ENCODE data around the gene PDZRN3.

The PDZRN3 gene

DNA sequence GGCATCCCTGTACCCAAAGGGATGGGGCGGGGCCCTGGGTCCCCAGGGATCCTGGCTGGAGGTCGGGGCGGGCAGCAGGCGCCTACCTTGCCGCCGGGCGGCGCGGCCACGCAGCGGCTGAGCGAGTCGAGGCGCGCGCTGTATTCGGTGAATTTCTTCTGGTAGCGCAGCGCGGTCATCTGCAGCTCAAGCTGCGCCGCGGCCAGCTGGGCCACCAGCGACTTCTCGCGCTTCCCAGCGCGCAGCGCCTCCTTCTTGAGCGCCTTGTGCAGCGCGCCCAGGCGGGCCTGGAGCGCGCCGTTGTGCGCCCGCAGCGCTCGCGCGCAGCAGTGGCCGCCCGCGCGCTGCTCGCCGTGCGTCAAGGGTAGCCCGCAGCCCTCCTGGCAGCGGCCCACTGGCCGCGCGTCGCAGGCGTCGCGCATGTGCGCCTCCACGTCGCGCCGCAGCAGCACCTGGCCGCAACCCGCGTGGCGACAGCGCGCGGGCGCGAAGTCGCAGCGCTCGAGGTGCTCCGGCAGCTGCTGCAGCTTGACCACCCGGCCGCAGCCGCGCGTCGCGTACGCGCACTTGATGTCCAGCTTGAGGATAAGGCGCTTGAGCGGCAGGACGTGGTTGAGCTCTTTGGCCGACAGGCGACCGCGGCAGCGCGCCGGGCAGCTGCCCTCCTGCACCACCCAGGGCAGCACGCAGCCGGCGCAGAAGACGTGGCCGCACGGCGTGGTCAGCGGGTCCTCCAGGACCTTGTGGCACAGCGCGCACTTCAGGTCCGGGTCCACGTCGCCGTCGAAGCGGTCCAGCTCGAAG, 522 bp downstream of the PDZRN3 start:
- peak overlapping the region; percentile 89 for H3K27ac ChIP-seq
- TF ChIP-seq, protein P1, sequence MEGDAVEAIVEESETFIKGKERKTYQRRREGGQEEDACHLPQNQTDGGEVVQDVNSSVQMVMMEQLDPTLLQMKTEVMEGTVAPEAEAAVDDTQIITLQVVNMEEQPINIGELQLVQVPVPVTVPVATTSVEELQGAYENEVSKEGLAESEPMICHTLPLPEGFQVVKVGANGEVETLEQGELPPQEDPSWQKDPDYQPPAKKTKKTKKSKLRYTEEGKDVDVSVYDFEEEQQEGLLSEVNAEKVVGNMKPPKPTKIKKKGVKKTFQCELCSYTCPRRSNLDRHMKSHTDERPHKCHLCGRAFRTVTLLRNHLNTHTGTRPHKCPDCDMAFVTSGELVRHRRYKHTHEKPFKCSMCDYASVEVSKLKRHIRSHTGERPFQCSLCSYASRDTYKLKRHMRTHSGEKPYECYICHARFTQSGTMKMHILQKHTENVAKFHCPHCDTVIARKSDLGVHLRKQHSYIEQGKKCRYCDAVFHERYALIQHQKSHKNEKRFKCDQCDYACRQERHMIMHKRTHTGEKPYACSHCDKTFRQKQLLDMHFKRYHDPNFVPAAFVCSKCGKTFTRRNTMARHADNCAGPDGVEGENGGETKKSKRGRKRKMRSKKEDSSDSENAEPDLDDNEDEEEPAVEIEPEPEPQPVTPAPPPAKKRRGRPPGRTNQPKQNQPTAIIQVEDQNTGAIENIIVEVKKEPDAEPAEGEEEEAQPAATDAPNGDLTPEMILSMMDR (conservative IDR thresholded peaks at IDR 0.05): peak; percentile 66

DNA sequence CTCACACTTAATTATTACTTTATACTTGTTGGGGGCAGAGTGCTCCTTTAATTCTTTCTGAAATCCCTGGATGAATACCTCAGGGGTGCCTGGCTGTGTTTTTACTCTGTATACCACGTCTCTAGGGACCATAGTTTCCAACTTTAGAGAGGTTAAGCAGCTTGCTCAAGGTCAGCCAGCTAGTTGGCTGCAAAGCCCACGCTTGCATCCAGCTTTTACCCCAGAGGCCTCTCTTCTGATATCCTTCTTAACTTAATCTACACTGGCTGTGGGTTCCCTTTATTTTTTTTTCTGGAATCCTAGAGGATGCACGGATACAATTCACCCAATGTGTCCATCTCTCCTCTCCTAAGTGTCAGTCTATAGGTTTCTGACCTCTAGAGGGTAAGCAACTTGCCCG, 1.4 kb downstream of the PDZRN3 start:
- TF ChIP-seq, protein P1 (conservative IDR thresholded peaks at IDR 0.05): no peak
- H3K27ac ChIP-seq: peak overlapping the region; percentile 89

DNA sequence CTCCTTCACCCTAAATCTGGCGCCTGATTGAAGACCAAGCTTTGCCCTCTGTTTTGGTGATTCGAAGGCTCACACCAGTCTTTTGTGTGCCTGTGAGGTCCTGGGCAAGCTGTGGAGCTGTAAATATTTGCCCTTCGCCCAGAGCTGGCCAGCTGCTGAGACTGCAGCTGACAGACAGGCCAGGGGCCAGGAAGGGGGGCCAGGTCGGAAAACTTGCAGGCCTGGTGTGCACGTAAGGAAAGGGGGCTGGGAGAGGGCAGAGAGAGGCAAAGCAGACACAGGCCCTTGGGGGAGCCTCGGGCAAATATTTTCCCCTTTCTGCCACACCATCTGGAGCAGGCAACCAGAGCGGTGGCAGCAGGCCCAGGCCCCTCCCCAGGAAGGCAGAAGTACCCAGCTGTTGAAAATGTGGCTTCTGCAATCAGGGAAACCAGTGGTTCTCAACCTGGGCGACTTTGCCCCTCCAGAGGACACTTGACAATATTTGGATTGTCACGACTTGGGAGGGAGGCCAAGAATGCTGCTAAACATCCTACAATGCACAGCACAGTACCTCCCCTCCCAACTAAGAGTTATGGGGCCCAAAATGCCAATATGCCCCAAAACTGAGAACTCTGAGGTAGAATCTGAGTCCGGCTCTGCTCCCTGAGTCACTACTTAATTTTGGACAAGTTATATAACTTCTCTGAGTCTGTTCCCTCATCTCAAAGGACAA, 2.5 kb downstream of the PDZRN3 start:
- peak overlapping the region; percentile 89 for H3K27ac ChIP-seq
- TF ChIP-seq, protein P1 (conservative IDR thresholded peaks at IDR 0.05): no peak

DNA sequence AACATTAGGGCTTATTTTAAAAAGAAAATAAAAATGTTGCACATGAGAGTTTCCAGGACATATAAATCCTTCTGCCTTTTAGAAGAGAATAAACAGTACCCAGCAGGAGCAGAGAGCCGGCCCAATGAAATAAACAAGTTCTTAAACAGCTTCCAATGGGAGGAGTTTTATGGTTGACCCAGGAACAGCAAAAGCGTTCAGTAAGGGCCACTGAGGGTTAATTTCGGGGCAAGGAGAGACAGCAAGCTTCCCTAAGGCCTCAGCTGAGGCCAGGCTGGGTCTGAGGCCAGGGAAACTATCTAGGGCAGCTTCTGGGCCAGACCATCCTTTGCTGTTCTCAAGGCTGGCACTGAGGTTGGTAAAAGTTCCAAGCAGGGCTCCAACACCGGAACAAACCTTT, 3.4 kb downstream of the PDZRN3 start:
- H3K27ac ChIP-seq: peak overlapping the region; percentile 89
- TF ChIP-seq, protein P1 (conservative IDR thresholded peaks at IDR 0.05): no peak

DNA sequence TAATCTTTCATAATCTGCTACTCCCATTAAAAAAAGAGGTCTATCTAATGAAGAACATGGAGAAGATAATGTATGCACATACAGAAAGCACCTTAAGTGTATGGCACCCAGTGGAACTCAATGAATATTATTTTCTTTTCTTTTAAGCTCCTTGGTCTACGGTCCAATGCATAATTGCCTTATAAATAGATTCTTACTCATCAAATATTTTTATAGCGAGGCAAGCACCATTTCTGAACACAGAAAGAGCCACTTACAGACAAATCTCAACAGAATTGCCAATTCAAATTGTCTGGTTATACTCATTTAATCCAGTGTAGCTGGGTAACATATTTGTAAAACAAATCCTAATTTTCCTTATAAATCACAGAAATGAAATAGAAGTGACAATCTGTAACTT, 6.3 kb downstream of the PDZRN3 start:
- H3K27ac ChIP-seq: no peak overlapping the region
- TF ChIP-seq, protein P1 (conservative IDR thresholded peaks at IDR 0.05): no peak

DNA sequence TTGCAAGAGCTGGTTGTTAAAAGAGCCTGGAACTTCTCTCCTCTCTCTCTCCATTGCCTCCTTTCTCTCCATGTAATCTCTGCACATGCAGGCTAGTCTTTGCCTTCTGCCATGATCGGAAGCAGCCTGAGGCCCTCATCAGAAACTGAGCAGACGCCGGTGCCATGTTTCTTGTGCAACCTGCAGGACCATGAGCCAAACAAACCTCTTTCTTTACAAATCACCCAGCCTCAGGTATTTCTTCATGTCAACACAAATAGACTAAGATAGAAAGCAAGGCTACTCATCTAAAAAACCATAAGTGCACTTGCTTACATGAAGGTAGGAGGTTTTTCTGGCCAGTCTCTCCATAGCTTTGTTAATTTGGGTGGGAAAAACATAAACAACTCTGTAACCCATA, 8.7 kb downstream of the PDZRN3 start:
- TF ChIP-seq, protein P1 (conservative IDR thresholded peaks at IDR 0.05): no peak
- no peak overlapping the region for H3K27ac ChIP-seq

DNA sequence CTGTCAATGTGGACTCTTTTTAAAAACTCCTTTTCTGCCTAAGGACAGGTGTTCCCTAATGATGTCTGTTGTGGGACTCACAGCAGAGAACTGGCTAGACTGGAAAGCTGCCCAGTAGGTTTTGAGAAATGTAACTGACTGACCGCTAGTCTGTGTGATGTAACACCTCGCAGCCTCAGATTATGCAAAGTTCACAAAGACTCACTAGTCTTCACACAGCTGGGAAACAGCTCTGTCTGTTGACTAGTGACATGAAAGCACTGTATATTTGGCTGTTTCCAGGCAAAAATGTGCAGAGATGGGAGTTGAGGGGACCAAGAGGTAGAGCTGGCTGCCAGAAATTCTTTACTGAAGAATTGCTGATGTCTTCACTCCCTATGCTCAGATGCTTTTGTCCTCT, 10.3 kb downstream of the PDZRN3 start:
- H3K27ac ChIP-seq: no peak overlapping the region
- TF ChIP-seq, protein P1 (conservative IDR thresholded peaks at IDR 0.05): no peak

Measured in VCaP (cell line).